Measurements from ENCODE around the gene BHLHA9.

BHLHA9 gene

DNA sequence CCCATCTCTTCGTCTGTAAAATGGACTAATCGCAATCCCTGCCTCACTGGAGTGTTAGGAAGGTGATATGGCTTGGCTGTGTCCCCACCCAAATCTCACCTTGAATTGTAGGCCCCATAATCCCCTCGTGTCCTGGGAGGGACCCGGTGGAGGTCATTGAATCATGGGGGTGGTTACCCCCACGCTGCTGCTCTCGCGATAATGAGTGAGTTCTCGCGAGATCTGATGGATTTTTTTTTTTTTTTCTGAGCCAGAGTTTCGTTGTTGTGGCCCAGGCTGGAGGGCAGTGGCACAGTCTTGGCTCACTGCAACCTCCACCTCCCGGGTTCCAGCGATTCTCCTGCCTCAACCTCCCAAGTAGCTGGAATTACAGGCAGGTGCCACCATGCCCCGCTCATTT is 20.4 kb downstream of the BHLHA9 start:
- TF ChIP-seq CTCF (IDR thresholded peaks at IDR 0.05; ENCODE audit: low read depth, low read length, missing control alignments): no peak
- in situ Hi-C loops (cut with HindIII; ENCODE audit: low sequenced_read_pairs): no loop called here
- H3K4me3 ChIP-seq (ENCODE audit: low read depth, low read length): no peak overlapping the region
- no peak for DNase-seq (ENCODE audit: low read depth)

DNA sequence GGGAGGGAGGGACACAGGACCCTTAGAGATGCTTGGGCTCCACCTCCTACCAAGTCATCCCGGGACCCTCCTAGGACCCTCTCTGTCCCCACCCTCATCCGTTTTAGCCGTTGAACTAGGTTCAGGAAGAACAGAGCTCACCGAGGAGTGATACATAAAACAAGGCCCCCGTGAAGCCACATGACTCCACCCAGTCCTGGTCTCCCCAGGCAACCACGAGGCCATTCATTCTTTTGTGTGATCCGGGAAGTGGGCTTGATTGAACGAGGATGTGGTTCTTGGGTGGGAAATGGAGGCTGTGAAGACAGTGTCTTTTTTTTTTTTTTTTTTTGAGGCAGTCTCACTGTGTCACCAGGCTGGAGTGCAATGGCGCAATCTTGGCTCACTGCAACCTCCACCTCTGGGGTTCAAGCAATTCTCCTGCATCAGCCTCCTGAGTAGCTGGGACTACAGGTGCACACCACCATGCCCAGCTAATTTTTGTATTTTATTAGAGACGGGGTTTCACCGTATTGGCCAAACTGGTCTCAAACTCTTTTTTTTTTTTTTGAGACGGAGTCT is 24.0 kb downstream of the BHLHA9 start:
- H3K4me3 ChIP-seq (ENCODE audit: low read depth, low read length): no peak overlapping the region
- DNase-seq (ENCODE audit: low read depth): no peak
- TF ChIP-seq CTCF (IDR thresholded peaks at IDR 0.05; ENCODE audit: low read depth, low read length, missing control alignments): no peak
- in situ Hi-C loops (cut with HindIII; ENCODE audit: low sequenced_read_pairs): no loop called here

DNA sequence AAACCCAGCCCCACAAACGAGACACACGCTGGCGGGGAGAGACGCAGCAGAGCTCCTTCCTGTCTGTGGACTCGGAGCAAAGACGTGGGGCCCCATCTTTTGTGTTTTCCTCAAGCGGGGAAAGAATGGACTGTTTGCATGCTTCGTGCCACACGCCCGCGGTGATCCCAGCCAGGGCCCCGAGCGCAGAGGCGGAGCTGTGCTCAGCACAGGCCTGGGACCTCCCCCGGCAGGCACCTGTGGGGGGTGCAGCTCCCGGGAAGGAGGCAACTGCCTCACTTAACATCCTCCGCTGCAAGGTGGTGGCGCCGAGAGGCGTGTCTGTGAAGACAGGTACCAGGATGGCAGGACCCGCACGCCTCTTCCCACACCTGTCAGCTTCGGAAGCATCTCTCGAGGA is 28.4 kb downstream of the BHLHA9 start:
- no peak for TF ChIP-seq CTCF (IDR thresholded peaks at IDR 0.05; ENCODE audit: low read depth, low read length, missing control alignments)
- H3K4me3 ChIP-seq (ENCODE audit: low read depth, low read length): no peak overlapping the region
- in situ Hi-C loops (cut with HindIII; ENCODE audit: low sequenced_read_pairs): no loop called here
- DNase-seq (ENCODE audit: low read depth): no peak

DNA sequence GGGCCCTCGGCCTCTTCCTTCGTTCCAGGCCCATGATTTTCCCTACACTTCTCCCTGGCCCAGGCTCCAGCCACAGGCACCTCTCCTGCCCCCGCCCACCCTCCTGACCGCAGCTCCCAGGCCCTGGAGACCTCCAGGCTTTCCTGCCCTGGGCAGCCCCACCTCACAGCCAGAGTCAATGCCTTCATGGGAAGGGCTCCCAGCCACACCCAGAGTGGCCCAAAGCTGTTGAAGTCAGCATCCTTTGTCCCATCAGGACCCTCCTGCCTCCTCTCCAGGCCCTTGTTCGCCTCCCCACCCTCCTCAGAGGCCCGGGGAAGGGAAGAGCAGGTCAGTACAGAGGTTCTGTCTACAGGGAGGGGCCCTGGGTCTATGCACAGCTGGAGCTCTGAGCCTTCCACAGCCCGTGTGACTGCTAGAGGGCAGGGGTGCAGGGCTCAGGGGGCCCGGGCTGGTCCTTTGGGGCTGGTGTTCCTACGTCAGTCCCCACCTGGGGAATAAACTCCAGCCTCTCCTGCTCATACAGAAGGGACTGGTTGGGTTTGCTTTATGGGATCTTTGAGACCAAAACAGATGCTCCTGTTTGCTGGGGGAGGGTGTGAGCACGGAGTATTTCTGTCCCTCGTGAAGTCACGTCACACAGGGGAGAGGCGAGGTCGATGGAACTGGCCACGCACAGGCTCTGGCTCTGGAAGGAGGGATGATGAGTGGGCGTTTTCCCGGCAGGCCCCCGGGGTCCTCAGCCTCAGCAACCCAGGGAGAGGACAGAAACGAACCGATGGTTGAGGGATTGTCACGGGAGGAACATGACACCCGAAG is 29.5 kb downstream of the BHLHA9 start:
- no peak overlapping the region for H3K4me3 ChIP-seq (ENCODE audit: low read depth, low read length)
- TF ChIP-seq CTCF (IDR thresholded peaks at IDR 0.05; ENCODE audit: low read depth, low read length, missing control alignments): no peak
- DNase-seq (ENCODE audit: low read depth): no peak
- in situ Hi-C loops (cut with HindIII; ENCODE audit: low sequenced_read_pairs): no loop called here

GRCh38 chr17:1300371-1300905 is 30.2 kb downstream of the BHLHA9 start:
- no peak for DNase-seq (ENCODE audit: low read depth)
- in situ Hi-C loops (cut with HindIII; ENCODE audit: low sequenced_read_pairs): no loop called here
- TF ChIP-seq CTCF (IDR thresholded peaks at IDR 0.05; ENCODE audit: low read depth, low read length, missing control alignments): no peak
- H3K4me3 ChIP-seq (ENCODE audit: low read depth, low read length): no peak overlapping the region

DNA sequence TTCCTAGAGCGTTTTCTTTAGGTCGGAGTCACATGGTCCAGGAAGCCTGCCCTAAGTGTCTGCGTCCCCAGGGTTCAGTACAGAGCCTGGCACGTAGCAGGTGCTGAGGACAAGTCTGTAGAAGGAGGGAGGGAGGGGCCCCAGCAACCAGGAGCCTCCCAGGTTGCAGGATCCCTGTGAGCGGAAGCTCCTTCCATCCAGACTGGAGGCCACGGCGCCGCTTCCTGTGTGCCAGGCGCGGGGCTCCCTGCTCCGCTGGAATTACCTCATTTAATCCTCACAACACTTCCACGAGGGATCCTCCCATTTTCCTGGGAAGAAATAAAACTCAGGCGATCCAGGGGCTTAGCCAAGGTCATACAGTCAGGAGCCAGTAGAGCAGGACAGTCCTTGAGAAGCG is 31.3 kb downstream of the BHLHA9 start:
- H3K4me3 ChIP-seq (ENCODE audit: low read depth, low read length): no peak overlapping the region
- in situ Hi-C loops (cut with HindIII; ENCODE audit: low sequenced_read_pairs): no loop called here
- TF ChIP-seq CTCF (IDR thresholded peaks at IDR 0.05; ENCODE audit: low read depth, low read length, missing control alignments): no peak
- DNase-seq (ENCODE audit: low read depth): no peak
